Thoracic aorta endothelial cell (primary cell): ENCODE data around the gene MGRN1. TPM values are rescaled to one million over a fixed set of nuclear protein-coding genes. Genes with fewer than 3 reads are reported as not detected.

Source experiments
- small RNA-seq: library from RNA; depleted of rRNA; stranded (forward); fragments of <200 nt; gene quantifications from one replicate; pipeline ENCODE3, GENCODE V24; 2012
- total RNA-seq: library from RNA; depleted of rRNA; stranded (reverse); fragments of >200 nt; gene quantifications from 2 replicates; pipeline ENCODE4 v1.2.3, GENCODE V29; 2012

The MGRN1 gene
- total RNA-seq, result 38.4 and 52.8 TPM in 2 replicates

GRCh38 chr16:4624015-4624826 lies at the start of gene MGRN1:
Gene MGRN1 (plus strand): TSS chr16:4624826. CDS start chr16:4624961, 135 bp downstream.

GRCh38 chr16:4614571-4615383 lies 9.8 kb upstream of the MGRN1 start, which contains the start of gene UBALD1:
Gene UBALD1 (minus strand): TSS chr16:4614888. CDS start chr16:4614797, 91 bp downstream.

GRCh38 chr16:4693296-4693955 lies 68.8 kb downstream of the MGRN1 start, which contains the start of gene NUDT16L1:
Gene NUDT16L1 (plus strand): TSS chr16:4693562. CDS start chr16:4693727, 165 bp downstream.

GRCh38 chr16:4734063-4734729 lies 109.6 kb downstream of the MGRN1 start, which contains the start of the genes ANKS3 and DNAAF8:
Gene ANKS3 (minus strand): TSS chr16:4734271. CDS start chr16:4730149, 4,122 bp downstream.
Gene DNAAF8 (plus strand): TSS chr16:4734537. CDS start chr16:4736515, 1,978 bp downstream.

Small RNA genes within 50 kb of the gene (small RNA-seq; reads per million reads assigned to genes)
- gene MIR6769A (not detected), gene RN7SL850P (not detected)

Other genes starting within 250 kb of the MGRN1 start
- gene CORO7, start 208.2 kb upstream of the MGRN1 start, total RNA-seq, result 52.1 and 62.2 TPM in 2 replicates
- 44.4 and 59.3 TPM in 2 replicates for gene DNAJA3, start 199.0 kb upstream of the MGRN1 start, total RNA-seq
- gene NMRAL1, start 150.2 kb upstream of the MGRN1 start, total RNA-seq, result 51.7 and 60.1 TPM in 2 replicates
- gene HMOX2, start 148.4 kb upstream of the MGRN1 start, total RNA-seq, result 93.8 and 114 TPM in 2 replicates
- gene CDIP1, start 86.1 kb upstream of the MGRN1 start, total RNA-seq, result 21.3 and 26.1 TPM in 2 replicates
- gene C16orf96, start 68.5 kb upstream of the MGRN1 start, total RNA-seq, result 0.07 TPM in 1 of 2 replicates, not detected in the other
- gene UBALD1, start 9.9 kb upstream of the MGRN1 start, total RNA-seq, result 5.7 and 6.1 TPM in 2 replicates
- gene NUDT16L1, start 68.7 kb downstream of the MGRN1 start, total RNA-seq, result 14.4 and 20.1 TPM in 2 replicates
- 16.7 and 18.1 TPM in 2 replicates for gene ANKS3, start 109.4 kb downstream of the MGRN1 start, total RNA-seq
- 0.14 and 0.93 TPM in 2 replicates for gene DNAAF8, start 109.7 kb downstream of the MGRN1 start, total RNA-seq
- 8.6 and 12.5 TPM in 2 replicates for gene ZNF500, start 142.3 kb downstream of the MGRN1 start, total RNA-seq
- gene SEPTIN12, start 163.5 kb downstream of the MGRN1 start, total RNA-seq, result not detected in 2 replicates
- not detected in 2 replicates for gene SMIM22, start 170.5 kb downstream of the MGRN1 start, total RNA-seq
- 7.4 and 8.0 TPM in 2 replicates for gene ROGDI, start 177.8 kb downstream of the MGRN1 start, total RNA-seq
- gene GLYR1, start 222.5 kb downstream of the MGRN1 start, total RNA-seq, result 79.1 and 91.8 TPM in 2 replicates
- 52.6 and 53.7 TPM in 2 replicates for gene UBN1, start 222.7 kb downstream of the MGRN1 start, total RNA-seq